ENCODE data around the gene SCAF1. TPM values are rescaled to one million over a fixed set of nuclear protein-coding genes. Genes with fewer than 3 reads are reported as not detected.

The SCAF1 gene
- total and polyA plus RNA-seq, 2 of the 13 experiments (the other 11 are each of a cell fraction or from before 2014, with no cell fraction given) = 3.3 to 6.1 TPM

DNA sequence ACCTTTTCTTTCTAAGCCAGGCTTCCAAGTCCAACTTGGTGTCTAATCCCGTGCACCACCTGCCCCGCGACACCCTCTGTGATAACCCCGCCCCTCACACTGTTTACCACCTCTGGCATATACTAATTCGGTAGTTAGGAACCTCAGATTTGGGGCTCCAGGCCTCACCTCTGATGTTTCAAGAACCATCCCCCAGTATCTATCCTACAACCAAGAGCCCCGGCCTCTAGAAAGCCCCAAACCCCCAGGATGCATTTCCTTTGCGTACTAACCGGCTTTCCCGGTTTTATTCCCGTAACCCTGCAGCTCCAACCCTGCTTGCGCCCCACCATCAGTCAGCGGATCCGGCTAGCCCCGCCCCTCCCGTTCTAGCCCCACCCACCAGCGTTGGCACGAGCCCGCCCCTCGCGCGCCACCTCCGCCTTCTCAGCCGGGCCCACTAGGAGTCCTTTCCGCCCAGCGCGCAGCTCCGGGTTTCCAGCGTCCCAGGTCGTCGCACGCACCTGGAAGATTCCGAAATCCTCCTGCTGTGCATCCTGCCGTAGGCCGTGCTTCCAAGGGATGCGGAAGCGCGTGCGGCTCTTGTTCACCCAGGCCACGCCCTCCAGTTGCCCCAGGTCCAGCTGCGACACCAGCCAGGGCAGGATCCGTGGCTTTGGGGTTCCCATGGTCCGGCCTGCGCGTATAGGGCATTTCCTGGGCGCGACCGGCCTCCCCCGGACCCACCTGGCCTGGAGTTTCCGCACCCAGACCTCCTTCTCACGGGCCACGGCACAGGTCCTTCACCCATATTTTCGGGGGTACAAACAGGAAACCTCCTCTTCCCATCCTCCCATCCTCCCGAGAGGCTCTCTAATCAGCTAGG lies 22.4 kb downstream of the SCAF1 start (continued):
- TF ChIP-seq ZFP62 (CRISPR knock-in tag; IDR thresholded peaks at IDR 0.05) = no peak
- no peak for TF ChIP-seq ZNF207 (IDR thresholded peaks at IDR 0.05; ENCODE audit: borderline replicate concordance)
- peak; percentile 73 for TF ChIP-seq TAF1 (CRISPR knock-in tag; IDR thresholded peaks at IDR 0.05)
- no peak for TF ChIP-seq NR1H2 (CRISPR knock-in tag; IDR thresholded peaks at IDR 0.05; ENCODE audit: borderline replicate concordance, low read depth)
- no peak for TF ChIP-seq NBN (conservative IDR thresholded peaks at IDR 0.05)
- peak; percentile 20; the same call in 1 of the 2 replicates for TF ChIP-seq HIVEP1 (CRISPR knock-in tag; IDR thresholded peaks at IDR 0.05)
- TF ChIP-seq REL (CRISPR knock-in tag; conservative IDR thresholded peaks at IDR 0.05) = peak; percentile 58; the same call in 1 of the 2 replicates
- TF ChIP-seq, protein P1, sequence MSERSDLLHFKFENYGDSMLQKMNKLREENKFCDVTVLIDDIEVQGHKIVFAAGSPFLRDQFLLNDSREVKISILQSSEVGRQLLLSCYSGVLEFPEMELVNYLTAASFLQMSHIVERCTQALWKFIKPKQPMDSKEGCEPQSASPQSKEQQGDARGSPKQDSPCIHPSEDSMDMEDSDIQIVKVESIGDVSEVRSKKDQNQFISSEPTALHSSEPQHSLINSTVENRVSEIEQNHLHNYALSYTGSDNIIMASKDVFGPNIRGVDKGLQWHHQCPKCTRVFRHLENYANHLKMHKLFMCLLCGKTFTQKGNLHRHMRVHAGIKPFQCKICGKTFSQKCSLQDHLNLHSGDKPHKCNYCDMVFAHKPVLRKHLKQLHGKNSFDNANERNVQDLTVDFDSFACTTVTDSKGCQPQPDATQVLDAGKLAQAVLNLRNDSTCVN (CRISPR knock-in tag; IDR thresholded peaks at IDR 0.05; ENCODE audit: borderline replicate concordance) = 0 out of 2 replicates have a peak, but pooled peaks have one; percentile 48
- no peak for TF ChIP-seq SNRNP70 (IDR thresholded peaks at IDR 0.05; ENCODE audit: low read depth, low read length)
- TF ChIP-seq ZNF784 (CRISPR knock-in tag; IDR thresholded peaks at IDR 0.05; ENCODE audit: borderline replicate concordance) = peak; percentile 41; the same call in 1 of the 2 replicates
- TF ChIP-seq POLR2A (IDR thresholded peaks at IDR 0.05; ENCODE audit: insufficient read depth in 1 of 2, low read depth in 2 of 2, low read length in 2 of 2) = peak; percentile 53 to 82
- TF ChIP-seq, protein P2, sequence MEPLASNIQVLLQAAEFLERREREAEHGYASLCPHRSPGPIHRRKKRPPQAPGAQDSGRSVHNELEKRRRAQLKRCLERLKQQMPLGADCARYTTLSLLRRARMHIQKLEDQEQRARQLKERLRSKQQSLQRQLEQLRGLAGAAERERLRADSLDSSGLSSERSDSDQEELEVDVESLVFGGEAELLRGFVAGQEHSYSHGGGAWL (CRISPR knock-in tag; IDR thresholded peaks at IDR 0.05) = peak; percentile 50; the same call in 1 of the 2 replicates
- peak; percentile 48; the same call in 1 of the 2 replicates for TF ChIP-seq KLF9 (CRISPR knock-in tag; IDR thresholded peaks at IDR 0.05; ENCODE audit: low read depth)
- TF ChIP-seq ZNF331 (CRISPR knock-in tag; IDR thresholded peaks at IDR 0.05) = no peak
- no peak for TF ChIP-seq RFX1 (IDR thresholded peaks at IDR 0.05)
- peak; percentile 56; the same call in 1 of the 2 replicates for TF ChIP-seq ZNF441 (CRISPR knock-in tag; IDR thresholded peaks at IDR 0.05; ENCODE audit: borderline replicate concordance)
- TF ChIP-seq, protein P3, sequence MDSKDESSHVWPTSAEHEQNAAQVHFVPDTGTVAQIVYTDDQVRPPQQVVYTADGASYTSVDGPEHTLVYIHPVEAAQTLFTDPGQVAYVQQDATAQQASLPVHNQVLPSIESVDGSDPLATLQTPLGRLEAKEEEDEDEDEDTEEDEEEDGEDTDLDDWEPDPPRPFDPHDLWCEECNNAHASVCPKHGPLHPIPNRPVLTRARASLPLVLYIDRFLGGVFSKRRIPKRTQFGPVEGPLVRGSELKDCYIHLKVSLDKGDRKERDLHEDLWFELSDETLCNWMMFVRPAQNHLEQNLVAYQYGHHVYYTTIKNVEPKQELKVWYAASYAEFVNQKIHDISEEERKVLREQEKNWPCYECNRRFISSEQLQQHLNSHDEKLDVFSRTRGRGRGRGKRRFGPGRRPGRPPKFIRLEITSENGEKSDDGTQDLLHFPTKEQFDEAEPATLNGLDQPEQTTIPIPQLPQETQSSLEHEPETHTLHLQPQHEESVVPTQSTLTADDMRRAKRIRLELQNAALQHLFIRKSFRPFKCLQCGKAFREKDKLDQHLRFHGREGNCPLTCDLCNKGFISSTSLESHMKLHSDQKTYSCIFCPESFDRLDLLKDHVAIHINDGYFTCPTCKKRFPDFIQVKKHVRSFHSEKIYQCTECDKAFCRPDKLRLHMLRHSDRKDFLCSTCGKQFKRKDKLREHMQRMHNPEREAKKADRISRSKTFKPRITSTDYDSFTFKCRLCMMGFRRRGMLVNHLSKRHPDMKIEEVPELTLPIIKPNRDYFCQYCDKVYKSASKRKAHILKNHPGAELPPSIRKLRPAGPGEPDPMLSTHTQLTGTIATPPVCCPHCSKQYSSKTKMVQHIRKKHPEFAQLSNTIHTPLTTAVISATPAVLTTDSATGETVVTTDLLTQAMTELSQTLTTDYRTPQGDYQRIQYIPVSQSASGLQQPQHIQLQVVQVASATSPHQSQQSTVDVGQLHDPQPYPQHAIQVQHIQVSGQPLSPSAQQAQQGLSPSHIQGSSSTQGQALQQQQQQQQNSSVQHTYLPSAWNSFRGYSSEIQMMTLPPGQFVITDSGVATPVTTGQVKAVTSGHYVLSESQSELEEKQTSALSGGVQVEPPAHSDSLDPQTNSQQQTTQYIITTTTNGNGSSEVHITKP (CRISPR knock-in tag; IDR thresholded peaks at IDR 0.05; ENCODE audit: low read depth) = peak; percentile 71; the same call in 1 of the 2 replicates
- TF ChIP-seq, protein P4, sequence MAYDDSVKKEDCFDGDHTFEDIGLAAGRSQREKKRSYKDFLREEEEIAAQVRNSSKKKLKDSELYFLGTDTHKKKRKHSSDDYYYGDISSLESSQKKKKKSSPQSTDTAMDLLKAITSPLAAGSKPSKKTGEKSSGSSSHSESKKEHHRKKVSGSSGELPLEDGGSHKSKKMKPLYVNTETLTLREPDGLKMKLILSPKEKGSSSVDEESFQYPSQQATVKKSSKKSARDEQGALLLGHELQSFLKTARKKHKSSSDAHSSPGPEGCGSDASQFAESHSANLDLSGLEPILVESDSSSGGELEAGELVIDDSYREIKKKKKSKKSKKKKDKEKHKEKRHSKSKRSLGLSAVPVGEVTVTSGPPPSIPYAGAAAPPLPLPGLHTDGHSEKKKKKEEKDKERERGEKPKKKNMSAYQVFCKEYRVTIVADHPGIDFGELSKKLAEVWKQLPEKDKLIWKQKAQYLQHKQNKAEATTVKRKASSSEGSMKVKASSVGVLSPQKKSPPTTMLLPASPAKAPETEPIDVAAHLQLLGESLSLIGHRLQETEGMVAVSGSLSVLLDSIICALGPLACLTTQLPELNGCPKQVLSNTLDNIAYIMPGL (CRISPR knock-in tag; IDR thresholded peaks at IDR 0.05; ENCODE audit: borderline replicate concordance in 1 of 2, low read depth in 1 of 2) = peak in 1 of 2 experiments; percentile 44; a peak in 1 of 4 replicates
- peak; percentile 79 for TF ChIP-seq CHCHD3 (CRISPR knock-in tag; IDR thresholded peaks at IDR 0.05)

Data from HepG2 (cell line).